Testis (tissue), 2 donors: Measurements from ENCODE around the gene THADA.

ENCODE experiments used
- POLR2A ChIP-seq: fragments of 450-650 bp; IDR thresholded peaks from one replicate; pipeline ENCODE4 v1.6.1; 2017; ENCODE audit warnings: antibody characterized with exemption, mild to moderate bottlenecking, moderate library complexity
- TF ChIP-seq, protein P1 (sequence below), 3 experiments: fragments of 450-650 bp in 2 of 3; fragments of 200-600 bp in 1 of 3; sonication (generic) in 1 of 3; IDR thresholded peaks; one replicate each; pipeline ENCODE4 v1.5.1; 2016 to 2019; ENCODE audit warnings: antibody characterized with exemption in 3 of 3, mild to moderate bottlenecking in 2 of 3, moderate library complexity in 1 of 3

DNA sequence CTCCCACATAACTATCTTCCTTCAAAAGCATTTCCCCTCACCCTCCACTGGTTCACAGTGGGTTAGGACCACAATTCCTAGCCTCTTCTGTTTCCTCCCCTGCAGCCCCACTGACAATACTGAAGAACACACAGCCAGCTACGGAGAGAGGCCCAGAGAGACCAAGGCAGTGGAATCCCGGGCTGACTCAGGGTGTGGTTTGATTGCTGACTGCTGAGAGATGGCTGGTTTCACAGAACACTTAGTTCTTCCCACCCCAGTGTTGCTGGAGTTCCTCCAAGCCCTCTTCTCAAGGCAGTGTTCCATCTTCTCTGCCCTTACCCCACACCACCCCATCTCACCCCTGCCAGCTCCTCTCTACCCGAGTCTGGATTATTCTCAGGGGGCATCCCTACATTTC lies 326.1 kb downstream of the THADA start:
- no peak for TF ChIP-seq POLR2A
- TF ChIP-seq, protein P1, sequence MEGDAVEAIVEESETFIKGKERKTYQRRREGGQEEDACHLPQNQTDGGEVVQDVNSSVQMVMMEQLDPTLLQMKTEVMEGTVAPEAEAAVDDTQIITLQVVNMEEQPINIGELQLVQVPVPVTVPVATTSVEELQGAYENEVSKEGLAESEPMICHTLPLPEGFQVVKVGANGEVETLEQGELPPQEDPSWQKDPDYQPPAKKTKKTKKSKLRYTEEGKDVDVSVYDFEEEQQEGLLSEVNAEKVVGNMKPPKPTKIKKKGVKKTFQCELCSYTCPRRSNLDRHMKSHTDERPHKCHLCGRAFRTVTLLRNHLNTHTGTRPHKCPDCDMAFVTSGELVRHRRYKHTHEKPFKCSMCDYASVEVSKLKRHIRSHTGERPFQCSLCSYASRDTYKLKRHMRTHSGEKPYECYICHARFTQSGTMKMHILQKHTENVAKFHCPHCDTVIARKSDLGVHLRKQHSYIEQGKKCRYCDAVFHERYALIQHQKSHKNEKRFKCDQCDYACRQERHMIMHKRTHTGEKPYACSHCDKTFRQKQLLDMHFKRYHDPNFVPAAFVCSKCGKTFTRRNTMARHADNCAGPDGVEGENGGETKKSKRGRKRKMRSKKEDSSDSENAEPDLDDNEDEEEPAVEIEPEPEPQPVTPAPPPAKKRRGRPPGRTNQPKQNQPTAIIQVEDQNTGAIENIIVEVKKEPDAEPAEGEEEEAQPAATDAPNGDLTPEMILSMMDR (IDR thresholded peaks at IDR 0.05) = no peak
